SK-N-MC (cell line): Measurements from ENCODE around the gene UIMC1.

ENCODE experiments used
- EZH2 ChIP-seq: fragments of 200-600 bp; sonication (generic); IDR thresholded peaks from one replicate; pipeline ENCODE4 v1.6.1; 2017; ENCODE audit warnings: antibody characterized with exemption
- POLR2AphosphoS5 ChIP-seq: IDR thresholded peaks from 2 replicates; pipeline ENCODE4 v1.6.1; 2012; ENCODE audit warnings: mild to moderate bottlenecking, low read depth, low read length, borderline replicate concordance

GRCh38 chr5:176954050-176954449 lies 52.5 kb downstream of the UIMC1 start:
- no peak for TF ChIP-seq POLR2AphosphoS5
- no peak for TF ChIP-seq EZH2
